ENCODE results near the gene RPL37A.

GRCh38 chr2:216539120-216539519 lies 40.5 kb downstream of the RPL37A start:
- TF ChIP-seq POLR2A (IDR thresholded peaks at IDR 0.05; ENCODE audit: low read length), result no peak
- TF ChIP-seq GATA1 (IDR thresholded peaks at IDR 0.05; ENCODE audit: low read depth, low read length), result no peak

All from erythroblast (primary cell).